ENCODE measurements around the gene MBD6.

GRCh38 chr12:57554453-57554852 lies 31.8 kb downstream of the MBD6 start:
- TF ChIP-seq CTCF (IDR thresholded peaks at IDR 0.05; ENCODE audit: low read length), result no peak
- no peak for TF ChIP-seq EZH2 (optimal IDR thresholded peaks at IDR 0.05; ENCODE audit: low read depth, low read length)

Data from MM.1S (cell line).